Large intestine (tissue), 3 donors: ENCODE measurements around the gene ADRA1B. TPM values are rescaled to one million over a fixed set of nuclear protein-coding genes. Genes with fewer than 3 reads are reported as not detected.
"Not testable (repeated sequence)": the region's sequence is repeated elsewhere in the genome, so short reads cannot be mapped to it uniquely, and the experiment has no call there.

ENCODE experiments used
- DNase-seq, 2 donors: peaks; one replicate each; pipeline versions ENCODE4 v3.0.0 to v3.0.0-alpha.2; 2013
- H3K27ac ChIP-seq: one replicate; pipeline ENCODE4 v1.5.1; 2013; ENCODE audit warnings: low read length
- H3K27me3 ChIP-seq: 2 replicates; pipeline ENCODE4 v1.6.1; 2013; ENCODE audit warnings: low read length; ENCODE audit not compliant: control insufficient read depth, insufficient read depth
- H3K36me3 ChIP-seq: 2 replicates; pipeline ENCODE4 v1.6.1; 2013; ENCODE audit warnings: low read length; ENCODE audit not compliant: control insufficient read depth, insufficient read depth
- H3K4me1 ChIP-seq: one replicate; pipeline ENCODE4 v1.6.1; 2013; ENCODE audit warnings: low read length; ENCODE audit not compliant: control insufficient read depth, insufficient read depth
- H3K4me3 ChIP-seq: one replicate; pipeline ENCODE4 v1.5.1; 2013; ENCODE audit warnings: low read length
- H3K9me3 ChIP-seq: one replicate; pipeline ENCODE4 v1.6.1; 2013; ENCODE audit warnings: mild to moderate bottlenecking, low read depth, low read length, moderate library complexity; ENCODE audit not compliant: control insufficient read depth
- WGBS: methylation state at CpG from one replicate; pipeline ENCODE4 v1.1.5; 2013; ENCODE audit warnings: low lambda C conversion rate; ENCODE audit not compliant: insufficient coverage; 5-methylcytosine and 5-hydroxymethylcytosine counted together
- polyA plus RNA-seq: library from polyadenylated mRNA; unstranded; fragments of 120-200 nt; gene quantifications from one replicate; pipeline ENCODE4 v1.2.1, GENCODE V29; 2013

ADRA1B gene
- polyA plus RNA-seq, 1 donor: 0.12 TPM

DNA sequence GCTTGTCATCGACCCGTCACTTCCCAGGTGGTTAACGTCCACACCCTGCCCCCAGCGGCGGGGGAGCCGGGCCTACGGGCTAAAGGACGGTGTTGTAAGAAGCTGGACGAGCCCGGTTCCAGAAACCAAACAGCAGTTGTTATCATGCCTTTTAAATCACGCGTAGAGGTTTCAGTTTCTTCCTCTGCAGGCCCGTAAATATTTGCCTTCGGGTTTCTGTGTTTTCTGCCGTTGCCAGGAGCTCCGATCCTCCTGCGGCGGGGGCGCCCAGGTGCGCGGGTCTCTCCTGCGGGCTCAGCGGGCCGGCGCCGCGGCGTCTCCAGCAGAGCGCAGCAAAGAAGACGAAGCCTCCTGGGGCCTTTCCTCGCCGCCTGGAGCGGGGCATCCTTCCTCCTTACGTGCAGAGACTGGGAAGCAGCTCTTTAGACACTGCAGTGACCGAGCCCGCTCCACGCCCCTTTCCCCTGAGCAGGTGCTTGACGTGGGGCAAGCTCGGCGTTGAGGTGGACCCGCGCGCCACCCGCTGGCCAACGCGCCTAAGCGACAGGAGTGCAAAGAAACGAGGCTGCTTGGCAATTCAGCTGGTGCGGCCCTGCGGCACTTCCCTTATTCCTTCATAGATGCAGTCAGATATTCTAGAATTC is 70.9 kb downstream of the ADRA1B start:
- DNase-seq: peak; percentile 82 to 88
- Histone ChIP-seq H3K27ac (no peak overlapping the region), H3K36me3 (no peaks in the 10 kb centered on the region), H3K4me1 (no peaks in the 10 kb centered on the region), H3K27me3 (peaks cover 26% of the 10 kb centered on the region), H3K9me3 (no peaks in the 10 kb centered on the region), H3K4me3 (peak overlapping the region; percentile 23)
- no CpG with 5 or more reads among the region's 50 CpGs for WGBS

DNA sequence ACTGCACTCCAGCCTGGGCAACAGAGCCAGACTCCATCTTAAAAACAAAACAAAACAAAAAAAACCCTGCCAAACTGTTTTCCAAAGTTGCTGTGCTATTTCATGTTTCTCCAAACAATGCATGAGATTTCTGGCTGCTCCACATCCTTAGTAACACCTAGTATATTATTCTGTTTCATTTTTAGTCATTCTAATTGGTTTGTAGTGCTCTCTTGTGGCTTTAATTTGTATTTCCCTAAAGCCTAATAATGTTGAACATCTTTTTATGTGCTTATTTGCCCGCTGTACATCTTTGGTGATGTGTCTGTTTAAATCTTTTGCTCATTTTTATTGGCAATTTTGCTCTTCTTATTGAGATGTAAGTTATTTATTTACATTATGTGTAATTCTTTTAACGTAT is 74.2 kb downstream of the ADRA1B start:
- Histone ChIP-seq H3K9me3 (no peaks in the 10 kb centered on the region), H3K4me1 (no peaks in the 10 kb centered on the region), H3K27ac (no peak overlapping the region), H3K36me3 (no peaks in the 10 kb centered on the region), H3K27me3 (peaks cover 20% of the 10 kb centered on the region), H3K4me3 (no peak overlapping the region)
- no peak for DNase-seq
- 60% methylated on average over 1 of the region's 2 CpGs for WGBS

DNA sequence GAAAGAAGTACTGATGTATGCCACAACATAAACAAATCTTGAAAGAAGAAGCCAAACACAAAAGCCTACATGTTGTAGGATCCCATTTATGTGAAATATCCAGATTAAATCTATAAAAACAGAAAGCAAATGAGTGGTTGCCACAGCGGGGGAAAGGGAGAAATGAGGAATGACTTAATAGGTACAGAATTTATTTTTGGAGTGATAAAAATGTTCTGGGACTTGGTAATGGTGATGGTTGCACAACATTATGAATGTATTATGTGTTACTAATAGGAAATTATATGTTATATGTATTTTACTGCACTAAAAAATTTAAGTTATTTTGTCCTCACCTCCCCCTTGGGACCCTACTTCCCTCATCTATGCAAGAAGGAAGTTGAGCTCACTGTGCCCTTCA is 76.3 kb downstream of the ADRA1B start:
- WGBS: no CpG with 5 or more reads among the region's 1 CpG
- Histone ChIP-seq H3K4me3 (no peak overlapping the region), H3K27ac (no peak overlapping the region), H3K4me1 (no peaks in the 10 kb centered on the region), H3K27me3 (peaks cover 9% of the 10 kb centered on the region), H3K9me3 (no peaks in the 10 kb centered on the region), H3K36me3 (no peaks in the 10 kb centered on the region)
- no peak for DNase-seq

DNA sequence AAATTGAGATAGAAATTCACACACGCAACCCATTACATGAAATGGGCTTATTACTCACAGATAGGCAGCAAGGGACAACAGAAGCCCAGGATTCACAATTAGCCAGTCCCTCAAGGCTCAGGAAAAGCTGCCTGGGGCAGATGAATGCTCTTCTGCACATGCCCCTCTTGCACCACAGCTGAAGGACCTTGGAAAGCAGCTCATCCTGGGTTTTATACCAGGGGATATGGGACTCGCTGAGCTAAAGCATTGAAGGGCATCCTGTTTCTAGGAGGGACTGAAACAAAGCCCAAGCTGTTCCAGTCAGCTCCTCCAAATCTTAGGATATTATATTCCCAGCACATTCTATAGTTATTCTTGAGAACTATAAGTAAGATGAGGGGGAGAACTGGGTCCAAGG is 76.9 kb downstream of the ADRA1B start:
- no CpG with 5 or more reads among the region's 2 CpGs for WGBS
- Histone ChIP-seq H3K36me3 (no peaks in the 10 kb centered on the region), H3K4me1 (no peaks in the 10 kb centered on the region), H3K27me3 (peaks cover 9% of the 10 kb centered on the region), H3K9me3 (no peaks in the 10 kb centered on the region), H3K4me3 (no peak overlapping the region), H3K27ac (no peak overlapping the region)
- no peak for DNase-seq

DNA sequence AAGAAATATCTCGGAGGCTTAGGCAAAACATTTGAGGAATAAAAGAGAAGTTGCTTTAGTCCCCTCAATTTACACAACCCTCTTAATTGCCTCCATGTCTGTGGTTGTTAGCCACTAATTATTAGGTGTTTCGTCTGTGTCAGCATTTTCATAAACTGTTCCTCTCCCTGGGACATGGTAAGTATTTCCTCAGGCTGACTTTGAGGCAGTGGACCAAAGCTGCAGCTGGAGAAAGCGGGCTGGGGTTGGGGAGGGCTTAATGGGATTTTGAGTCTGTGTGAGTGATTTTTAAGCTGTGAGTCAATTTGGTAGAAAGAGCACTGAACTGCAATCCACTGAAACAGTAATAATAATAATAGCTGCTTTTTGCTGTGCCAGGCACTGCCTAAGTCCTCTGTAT is 79.6 kb downstream of the ADRA1B start:
- Histone ChIP-seq H3K27ac (no peak overlapping the region), H3K4me1 (no peaks in the 10 kb centered on the region), H3K36me3 (no peaks in the 10 kb centered on the region), H3K9me3 (no peaks in the 10 kb centered on the region), H3K4me3 (no peak overlapping the region), H3K27me3 (peaks cover 10% of the 10 kb centered on the region)
- no CpG with 5 or more reads among the region's 3 CpGs for WGBS
- DNase-seq: no peak

DNA sequence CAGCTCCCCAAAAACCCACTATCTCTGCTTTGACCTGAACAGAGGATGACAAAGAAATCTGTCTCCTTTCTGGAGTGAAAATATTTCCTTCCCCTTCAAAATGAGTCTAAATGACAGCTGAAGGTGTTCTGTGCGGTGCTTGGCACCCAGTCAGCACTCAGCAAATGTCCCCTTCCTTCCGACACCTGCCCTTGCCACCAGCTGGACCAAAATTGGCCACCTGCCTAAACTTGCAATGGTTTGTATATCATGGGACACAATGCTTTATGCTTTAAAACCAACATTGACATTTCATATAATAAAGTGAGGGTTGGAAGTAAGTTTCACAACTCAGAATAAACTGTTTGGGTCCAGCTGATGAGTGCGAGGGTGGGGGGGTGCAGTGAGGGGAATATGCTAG is 85.2 kb downstream of the ADRA1B start:
- DNase-seq: no peak
- Histone ChIP-seq H3K36me3 (no peaks in the 10 kb centered on the region), H3K4me1 (no peaks in the 10 kb centered on the region), H3K27ac (no peak overlapping the region), H3K4me3 (no peak overlapping the region), H3K27me3 (peaks cover 2% of the 10 kb centered on the region), H3K9me3 (no peaks in the 10 kb centered on the region)
- no CpG with 5 or more reads among the region's 3 CpGs for WGBS

DNA sequence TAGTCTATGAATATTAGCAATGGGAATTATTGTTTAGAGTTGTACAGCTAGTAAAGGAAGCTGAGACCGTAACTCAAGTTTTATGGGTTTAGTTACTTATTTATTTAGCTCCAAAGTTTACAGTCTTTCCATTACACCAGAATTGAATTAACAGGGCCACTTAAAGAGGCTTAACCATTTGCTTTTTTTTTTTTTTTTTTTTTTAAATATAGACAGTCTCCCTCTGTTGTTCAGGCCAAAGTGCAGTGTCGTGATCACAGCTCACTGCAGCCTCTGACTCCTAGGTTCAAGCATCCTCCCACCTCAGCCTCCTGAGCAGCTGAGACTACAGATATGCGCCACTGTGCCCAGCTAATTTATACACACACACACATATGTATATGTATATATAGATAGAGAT is 91.2 kb downstream of the ADRA1B start:
- no peaks in the 10 kb centered on the region for H3K9me3 ChIP-seq
- no peaks in the 10 kb centered on the region for H3K27me3 ChIP-seq
- peak; percentile 55 to 56 for DNase-seq
- 40% methylated on average over 1 of the region's 3 CpGs for whole genome bisulfite sequencing
- H3K36me3 ChIP-seq: peaks cover 3% of the 10 kb centered on the region
- peaks cover 16% of the 10 kb centered on the region for H3K4me1 ChIP-seq
- H3K4me3 ChIP-seq: no peak overlapping the region
- H3K27ac ChIP-seq: no peak overlapping the region

DNA sequence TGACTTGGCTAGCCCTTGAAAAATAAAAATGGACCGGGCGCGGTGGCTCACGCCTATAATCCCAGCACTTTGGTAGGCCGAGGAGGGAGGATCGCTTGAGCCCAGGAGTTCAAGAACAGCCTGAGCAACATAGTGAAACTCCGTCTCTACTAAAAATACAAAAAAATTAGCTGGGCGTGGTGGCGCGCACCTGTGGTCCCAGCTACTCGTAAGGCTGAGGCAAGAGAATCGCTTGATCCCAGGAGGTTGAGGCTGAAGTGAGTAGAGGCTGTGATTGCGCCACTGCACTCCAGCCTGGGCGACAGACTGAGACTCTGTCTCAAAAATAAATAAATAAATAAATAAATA is 92.2 kb downstream of the ADRA1B start:
- WGBS: 58% methylated on average over 5 of the region's 14 CpGs

DNA sequence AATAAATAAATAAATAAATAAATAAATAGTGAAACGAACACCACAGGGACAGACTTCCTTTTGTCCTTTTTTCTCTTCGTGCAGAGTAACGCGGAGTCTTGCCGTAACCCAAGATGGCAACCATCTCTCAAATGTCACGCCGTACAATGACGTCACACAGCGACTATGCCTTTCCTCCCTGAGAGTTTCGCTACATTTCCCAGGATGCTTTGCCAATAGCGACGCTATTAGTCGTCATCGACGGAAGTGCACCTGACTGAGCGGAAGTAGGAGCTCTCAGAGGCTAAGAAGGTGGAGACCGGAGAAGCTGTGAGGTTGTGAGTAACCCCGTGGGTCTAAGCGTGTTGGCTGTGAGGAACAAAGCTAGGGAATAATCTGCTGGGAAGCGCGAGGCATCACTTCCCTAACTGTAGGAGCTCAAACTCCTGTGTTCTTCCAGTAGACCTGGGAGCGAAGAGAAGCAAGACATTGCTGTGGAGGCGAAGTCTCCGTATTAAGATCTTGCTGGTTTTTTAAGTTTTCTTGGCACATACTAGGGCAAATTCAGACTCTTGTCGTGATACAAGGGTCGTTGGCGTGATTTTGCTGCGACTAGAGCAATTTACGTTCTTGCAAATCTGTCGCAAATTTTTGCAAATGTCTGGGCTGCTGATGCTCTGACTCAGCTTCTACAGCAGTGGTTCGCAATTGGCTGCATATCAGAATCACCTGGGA is 92.8 kb downstream of the ADRA1B start, which contains the start of gene TTC1:
TTC1 (plus strand) TSS at position 263 of the 714 bp plus-strand sequence. CDS start 1,390 bp downstream, outside the sequence.
- Histone ChIP-seq H3K9me3 (no peaks in the 10 kb centered on the region), H3K4me3 (peak within 1 kb of the TSS; percentile 90), H3K4me1 (peaks cover 16% of the 10 kb centered on the region), H3K27me3 (no peaks in the 10 kb centered on the region), H3K36me3 (peaks cover 11% of the 10 kb centered on the region), H3K27ac (peak within 1 kb of the TSS; percentile 87)
- no CpG with 5 or more reads among the region's 31 CpGs for WGBS
- peak; percentile 99 for DNase-seq

More for the DNA sequence above, 92.2 kb downstream of the ADRA1B start:
- H3K27me3 ChIP-seq, H3K36me3 ChIP-seq, DNase-seq, H3K27ac ChIP-seq, H3K9me3 ChIP-seq: not testable (repeated sequence)
- peaks cover 16% of the 10 kb centered on the region for H3K4me1 ChIP-seq
- peak overlapping the region; percentile 90 for H3K4me3 ChIP-seq

DNA sequence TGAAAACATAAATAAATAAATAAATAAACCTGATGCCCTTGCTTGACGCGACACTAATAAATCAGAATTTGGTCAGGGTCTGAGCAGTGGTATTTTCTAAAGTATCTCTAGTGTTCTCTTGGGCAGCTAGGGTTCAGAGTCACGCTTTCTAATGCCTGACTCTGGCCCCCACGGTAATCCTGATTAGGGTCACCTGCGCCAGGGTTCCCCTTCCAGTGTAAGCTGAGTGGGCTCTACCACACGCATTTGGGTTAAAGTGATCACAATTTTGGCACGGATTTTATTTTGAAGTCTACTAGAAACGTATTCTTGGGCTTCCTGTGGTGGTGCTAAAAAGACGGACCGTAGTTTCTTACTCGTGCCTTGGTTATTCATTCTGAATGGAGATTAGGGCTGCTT is 93.3 kb downstream of the ADRA1B start:
- Histone ChIP-seq H3K4me1 (peaks cover 16% of the 10 kb centered on the region), H3K36me3 (peaks cover 11% of the 10 kb centered on the region), H3K27ac (peak overlapping the region; percentile 87), H3K27me3 (no peaks in the 10 kb centered on the region), H3K9me3 (no peaks in the 10 kb centered on the region), H3K4me3 (peak overlapping the region; percentile 90)
- WGBS: no CpG with 5 or more reads among the region's 11 CpGs
- DNase-seq: no peak

DNA sequence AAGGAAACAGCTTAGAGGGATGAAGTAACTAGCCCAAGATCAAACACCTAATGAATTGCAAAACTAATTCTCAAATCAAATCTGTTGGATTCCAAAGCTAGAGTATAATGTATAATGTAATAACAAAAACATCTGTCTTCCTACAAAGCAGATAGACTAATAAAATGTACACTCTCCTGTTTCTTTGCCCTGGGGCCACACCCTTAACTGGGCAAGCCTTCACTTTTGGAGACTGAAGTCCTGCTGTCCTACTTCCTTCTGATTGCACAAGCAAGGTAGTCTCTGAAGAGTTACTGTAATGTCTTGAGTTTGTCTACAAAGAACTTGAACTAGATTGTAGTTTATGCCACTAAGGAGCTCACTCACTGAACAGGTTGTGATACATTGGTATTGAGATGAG is 95.2 kb downstream of the ADRA1B start:
- Histone ChIP-seq H3K36me3 (peaks cover 22% of the 10 kb centered on the region), H3K4me3 (no peak overlapping the region), H3K27ac (no peak overlapping the region), H3K4me1 (peaks cover 16% of the 10 kb centered on the region), H3K9me3 (no peaks in the 10 kb centered on the region), H3K27me3 (no peaks in the 10 kb centered on the region)
- DNase-seq: no peak
